Rectal smooth muscle tissue (tissue), 1 donor: ENCODE measurements around the gene MAMSTR.
"Not testable (repeated sequence)": the region's sequence is repeated elsewhere in the genome, so short reads cannot be mapped to it uniquely, and the experiment has no call there.

Experiments used
- H3K27ac ChIP-seq: one replicate; pipeline ENCODE4 v1.7.0; 2013; ENCODE audit warnings: low read depth, low read length, inconsistent platforms
- H3K27me3 ChIP-seq: one replicate; pipeline ENCODE4 v1.7.0; 2013; ENCODE audit warnings: low read length; ENCODE audit not compliant: control insufficient read depth, insufficient read depth
- H3K36me3 ChIP-seq: one replicate; pipeline ENCODE4 v1.7.0; 2013; ENCODE audit warnings: low read length; ENCODE audit not compliant: control insufficient read depth, insufficient read depth
- H3K4me1 ChIP-seq: one replicate; pipeline ENCODE4 v1.7.0; 2013; ENCODE audit warnings: low read length; ENCODE audit not compliant: control insufficient read depth, insufficient read depth
- H3K4me3 ChIP-seq: one replicate; pipeline ENCODE4 v1.7.0; 2013; ENCODE audit warnings: low read length
- H3K9ac ChIP-seq: one replicate; pipeline ENCODE4 v1.7.0; 2013; ENCODE audit warnings: low read length

The MAMSTR gene

DNA sequence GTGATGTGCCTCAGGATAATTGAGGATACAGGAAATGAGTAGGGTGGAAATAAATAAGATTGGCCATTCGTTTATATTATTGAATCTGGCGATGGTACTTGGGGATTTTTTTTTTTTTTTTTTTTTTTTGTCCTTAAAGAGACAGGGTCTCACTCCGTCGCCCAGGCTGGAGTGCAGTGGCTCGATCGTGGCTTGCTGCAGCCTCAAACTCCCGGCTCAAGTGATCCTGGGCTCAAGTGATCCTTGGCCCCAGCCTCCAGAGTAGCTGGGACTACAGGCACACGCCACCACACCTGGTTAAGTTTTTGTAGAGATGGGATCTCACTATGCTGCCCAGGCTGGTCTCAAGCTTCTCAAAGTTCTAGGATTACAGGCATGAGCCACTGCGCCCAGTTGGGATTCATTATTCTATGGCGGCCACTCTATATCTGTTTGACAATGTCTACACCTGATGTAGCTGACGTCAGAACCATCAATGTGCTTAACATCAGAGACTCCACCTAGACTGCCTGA is 2.7 kb upstream of the MAMSTR start:
- Histone ChIP-seq H3K4me3 (no peak overlapping the region), H3K27me3 (no peaks in the 10 kb centered on the region), H3K27ac (no peak overlapping the region), H3K36me3 (no peaks in the 10 kb centered on the region), H3K4me1 (peaks cover 5% of the 10 kb centered on the region), H3K9ac (no peak overlapping the region)

DNA sequence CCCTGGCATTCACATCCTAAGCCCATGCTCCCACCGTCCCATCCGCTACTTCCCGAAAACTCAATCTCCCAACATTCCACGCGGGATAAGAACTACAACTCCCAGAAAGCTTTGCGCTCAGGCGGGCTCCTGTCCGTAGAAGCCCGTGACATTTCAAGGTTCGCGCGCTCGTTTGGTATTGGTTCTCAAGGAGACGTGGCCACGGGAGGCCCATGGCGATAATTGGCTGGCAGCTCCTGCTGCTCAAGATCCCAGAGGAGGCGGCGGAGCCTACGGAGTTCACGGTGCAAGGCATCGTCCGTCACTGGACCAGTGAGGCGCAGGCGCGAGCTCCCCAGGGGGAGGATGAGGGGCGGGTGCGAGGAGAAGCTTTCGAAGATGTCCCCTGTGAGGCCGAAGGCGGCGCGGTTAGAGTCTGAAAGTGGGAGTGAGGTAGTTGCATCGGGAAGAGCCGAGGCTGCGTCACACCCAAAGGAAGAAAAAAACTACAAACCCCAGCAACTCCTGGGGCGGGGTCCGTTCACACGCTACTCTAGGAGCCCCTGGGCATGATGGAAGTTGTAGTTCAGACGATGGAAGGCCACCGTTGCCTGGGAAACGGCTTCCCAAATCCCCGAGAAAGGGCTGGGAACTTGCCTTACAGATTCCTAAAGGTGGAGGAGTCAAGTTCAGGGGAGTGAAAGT is 1.2 kb upstream of the MAMSTR start:
- Histone ChIP-seq H3K4me3 (peak overlapping the region; percentile 87), H3K4me1 (peaks cover 5% of the 10 kb centered on the region), H3K36me3 (no peaks in the 10 kb centered on the region), H3K27ac (peak overlapping the region; percentile 93), H3K27me3 (no peaks in the 10 kb centered on the region), H3K9ac (no peak overlapping the region)

DNA sequence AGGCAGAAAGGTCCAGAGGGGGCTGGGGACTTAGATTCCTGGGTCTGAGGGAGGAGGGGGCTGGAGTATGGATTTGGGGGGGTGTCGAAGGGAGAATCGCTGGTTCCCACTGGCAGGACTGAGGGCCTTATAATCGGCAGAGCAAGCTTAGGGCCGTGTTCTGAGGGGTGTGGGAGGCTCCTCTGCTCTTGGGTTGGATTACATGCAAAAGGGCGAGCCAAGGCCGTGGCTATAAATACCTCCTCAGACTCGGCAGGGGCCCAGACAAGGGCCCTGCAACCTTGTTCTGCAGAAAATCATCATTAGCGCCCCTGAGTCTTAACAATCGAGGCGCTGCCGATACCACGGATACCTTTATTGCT is 707 bp upstream of the MAMSTR start:
- Histone ChIP-seq H3K4me3 (peak overlapping the region; percentile 87), H3K27ac (peak overlapping the region; percentile 19), H3K36me3 (no peaks in the 10 kb centered on the region), H3K27me3 (no peaks in the 10 kb centered on the region), H3K9ac (no peak overlapping the region), H3K4me1 (peaks cover 9% of the 10 kb centered on the region)

DNA sequence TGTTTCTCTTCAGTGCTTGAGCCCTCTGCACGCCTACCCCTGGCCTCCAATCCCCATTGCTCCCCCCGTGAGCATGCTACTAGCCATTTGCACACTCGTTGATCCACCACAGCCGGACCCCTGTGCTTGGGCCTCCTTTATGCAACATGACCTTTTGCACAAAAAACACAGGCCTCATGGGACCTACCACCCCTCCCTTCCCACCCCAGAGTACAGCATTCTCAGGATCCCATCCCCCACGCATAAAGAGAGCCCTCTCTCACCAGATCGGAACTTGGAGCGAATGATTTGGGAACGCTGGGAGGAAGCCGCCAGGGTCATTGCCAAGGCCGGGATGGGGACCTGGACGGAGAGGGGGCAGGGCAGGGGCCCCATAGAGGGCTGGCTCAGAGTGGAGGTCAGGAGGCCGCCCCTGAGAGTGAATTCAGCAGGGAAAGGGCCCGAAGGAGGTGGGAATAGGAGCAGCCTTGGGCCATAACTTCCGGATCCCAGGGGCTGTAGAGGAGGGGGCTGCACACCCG is 754 bp downstream of the MAMSTR start:
- no peaks in the 10 kb centered on the region for H3K27me3 ChIP-seq
- H3K27ac ChIP-seq, result no peak overlapping the region
- peaks cover 14% of the 10 kb centered on the region for H3K4me1 ChIP-seq
- H3K4me3 ChIP-seq, result no peak overlapping the region
- H3K9ac ChIP-seq, result no peak overlapping the region
- H3K36me3 ChIP-seq, result no peaks in the 10 kb centered on the region

DNA sequence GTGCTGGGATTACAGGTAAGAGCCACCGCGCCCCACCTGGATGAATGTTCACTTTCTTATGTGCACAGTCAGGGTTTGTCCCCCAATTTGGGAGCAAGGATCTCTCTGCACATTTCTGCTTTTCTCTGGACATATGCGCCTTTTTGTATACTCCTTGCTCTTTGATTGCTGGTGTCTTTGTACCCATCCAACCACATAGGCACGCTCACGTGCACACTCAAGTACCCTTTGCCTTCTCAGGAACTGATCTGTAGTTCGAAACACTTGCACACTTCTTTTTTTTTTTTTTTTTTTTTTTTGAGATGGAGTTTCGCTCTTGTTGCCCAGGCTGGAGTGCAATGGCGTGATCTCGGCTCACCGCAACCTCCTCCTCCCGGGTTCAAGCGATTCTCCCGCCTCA is 1.4 kb downstream of the MAMSTR start:
- not testable (repeated sequence) for H3K9ac ChIP-seq, H3K27ac ChIP-seq
- H3K4me1 ChIP-seq, result peaks cover 14% of the 10 kb centered on the region

DNA sequence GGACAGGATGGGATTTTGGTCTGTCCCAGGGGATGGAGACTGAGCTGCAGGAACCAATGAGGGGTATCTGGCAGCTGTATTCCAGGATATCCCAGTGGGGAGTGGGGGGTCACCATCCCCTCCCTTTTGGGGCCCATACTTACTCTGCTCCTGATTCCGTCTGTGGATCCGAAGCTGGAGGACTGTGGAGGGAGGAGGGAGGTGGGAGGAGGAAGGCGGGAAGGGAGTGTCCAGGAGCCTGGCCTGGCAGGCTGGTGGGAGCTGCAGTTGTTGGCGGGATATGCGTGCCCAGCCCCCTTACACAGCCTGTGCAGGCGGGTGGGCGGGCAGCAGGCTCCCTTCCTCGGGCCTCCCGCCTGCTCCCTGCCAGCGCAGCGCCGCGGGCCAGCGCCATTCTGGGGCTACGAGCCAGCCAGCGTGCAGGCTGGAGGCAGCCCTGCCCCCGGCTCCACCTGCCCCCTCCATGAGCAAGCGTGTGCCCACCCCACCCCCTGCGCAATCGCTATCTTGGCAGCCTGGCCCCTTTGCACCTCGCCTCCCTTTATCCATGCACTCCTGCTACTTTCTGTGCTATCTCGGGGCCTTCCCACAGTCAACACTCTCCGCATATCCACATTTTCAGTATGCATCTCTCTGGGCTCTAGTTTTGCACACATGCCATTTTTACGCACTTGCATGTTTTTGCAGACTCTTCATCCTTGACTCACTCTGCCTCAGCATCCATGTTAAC is 2.8 kb downstream of the MAMSTR start:
- no peak overlapping the region for H3K9ac ChIP-seq
- peak overlapping the region; percentile 49 for H3K4me3 ChIP-seq
- no peaks in the 10 kb centered on the region for H3K27me3 ChIP-seq
- H3K4me1 ChIP-seq, result peaks cover 14% of the 10 kb centered on the region
- no peaks in the 10 kb centered on the region for H3K36me3 ChIP-seq
- H3K27ac ChIP-seq, result peak overlapping the region; percentile 77

More for the DNA sequence above, 1.4 kb downstream of the MAMSTR start:
- not testable (repeated sequence) for H3K4me3 ChIP-seq, H3K36me3 ChIP-seq, H3K27me3 ChIP-seq

DNA sequence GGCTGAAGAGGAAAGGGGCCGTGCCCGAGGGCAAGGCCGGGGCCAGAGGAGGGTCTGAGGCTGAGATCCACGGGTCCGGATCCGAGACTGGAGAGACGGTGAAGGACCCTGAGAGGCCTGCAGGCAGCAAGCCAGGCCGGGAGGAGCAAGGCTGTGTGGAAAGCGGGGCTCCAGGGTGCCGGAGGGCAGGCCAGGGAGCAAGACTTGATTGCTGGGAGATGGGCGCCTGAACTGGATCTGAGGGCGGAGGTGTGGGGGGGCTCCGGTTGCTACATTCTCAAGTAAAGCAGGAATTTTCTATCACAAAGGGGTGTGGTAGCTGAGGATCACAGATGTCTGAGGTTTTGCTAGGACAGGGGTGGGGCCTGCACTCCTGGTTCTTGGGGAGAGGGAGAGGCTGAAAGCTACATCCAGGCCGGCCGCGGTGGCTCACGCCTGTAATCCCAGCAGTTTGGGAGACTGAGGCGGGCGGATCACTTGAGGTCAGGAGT is 3.8 kb downstream of the MAMSTR start:
- Histone ChIP-seq H3K27me3 (no peaks in the 10 kb centered on the region), H3K27ac (peak overlapping the region; percentile 37), H3K4me3 (peak overlapping the region; percentile 35), H3K36me3 (no peaks in the 10 kb centered on the region), H3K4me1 (peaks cover 14% of the 10 kb centered on the region), H3K9ac (no peak overlapping the region)

DNA sequence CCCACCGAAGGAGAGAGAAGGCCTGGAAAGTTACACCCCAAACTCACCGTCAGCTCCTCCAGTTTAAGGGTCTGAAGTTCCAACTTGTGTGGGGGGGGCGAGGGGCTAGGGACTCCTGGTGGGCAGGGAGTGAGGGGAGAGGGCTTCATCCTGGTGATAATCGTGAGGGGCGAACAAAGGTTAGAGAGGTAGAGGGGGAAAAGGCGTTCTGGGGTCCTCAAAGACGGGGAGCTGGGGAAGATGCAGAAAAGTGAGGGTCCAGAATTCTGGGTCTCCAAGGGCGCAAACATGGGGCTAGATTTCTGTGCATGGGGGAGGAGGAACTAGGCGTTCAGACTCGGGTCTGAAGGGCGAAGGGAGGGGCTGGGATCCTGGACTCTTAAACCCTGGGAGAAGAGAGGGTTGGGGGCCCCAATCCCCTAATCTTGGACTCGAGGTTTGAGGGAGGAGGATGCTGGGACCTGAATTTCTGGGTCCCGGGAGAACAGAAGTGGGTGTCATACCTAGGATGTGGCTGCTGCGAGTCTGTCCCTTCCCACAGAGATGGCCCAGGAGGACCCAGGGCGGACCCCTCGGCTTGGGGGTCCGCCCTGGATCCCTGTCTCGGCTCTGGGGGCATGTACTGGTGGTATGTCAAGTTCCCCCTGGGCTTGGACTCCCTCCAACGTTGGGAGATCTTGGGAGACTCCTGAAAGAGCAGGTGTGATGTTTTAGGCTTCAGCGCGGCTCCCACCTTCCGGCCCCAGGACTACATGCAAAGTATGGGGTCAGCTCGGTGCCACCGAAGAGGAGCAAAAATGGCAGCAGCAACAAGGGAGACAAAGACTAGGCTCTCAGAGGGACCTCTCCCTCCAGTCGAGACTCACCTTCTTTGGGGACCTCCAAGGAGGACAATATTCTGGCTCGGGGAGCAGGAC is 4.5 kb downstream of the MAMSTR start:
- Histone ChIP-seq H3K4me1 (peaks cover 11% of the 10 kb centered on the region), H3K9ac (peak overlapping the region; percentile 38), H3K4me3 (peak overlapping the region; percentile 72), H3K27ac (peak overlapping the region; percentile 86), H3K36me3 (no peaks in the 10 kb centered on the region), H3K27me3 (no peaks in the 10 kb centered on the region)

DNA sequence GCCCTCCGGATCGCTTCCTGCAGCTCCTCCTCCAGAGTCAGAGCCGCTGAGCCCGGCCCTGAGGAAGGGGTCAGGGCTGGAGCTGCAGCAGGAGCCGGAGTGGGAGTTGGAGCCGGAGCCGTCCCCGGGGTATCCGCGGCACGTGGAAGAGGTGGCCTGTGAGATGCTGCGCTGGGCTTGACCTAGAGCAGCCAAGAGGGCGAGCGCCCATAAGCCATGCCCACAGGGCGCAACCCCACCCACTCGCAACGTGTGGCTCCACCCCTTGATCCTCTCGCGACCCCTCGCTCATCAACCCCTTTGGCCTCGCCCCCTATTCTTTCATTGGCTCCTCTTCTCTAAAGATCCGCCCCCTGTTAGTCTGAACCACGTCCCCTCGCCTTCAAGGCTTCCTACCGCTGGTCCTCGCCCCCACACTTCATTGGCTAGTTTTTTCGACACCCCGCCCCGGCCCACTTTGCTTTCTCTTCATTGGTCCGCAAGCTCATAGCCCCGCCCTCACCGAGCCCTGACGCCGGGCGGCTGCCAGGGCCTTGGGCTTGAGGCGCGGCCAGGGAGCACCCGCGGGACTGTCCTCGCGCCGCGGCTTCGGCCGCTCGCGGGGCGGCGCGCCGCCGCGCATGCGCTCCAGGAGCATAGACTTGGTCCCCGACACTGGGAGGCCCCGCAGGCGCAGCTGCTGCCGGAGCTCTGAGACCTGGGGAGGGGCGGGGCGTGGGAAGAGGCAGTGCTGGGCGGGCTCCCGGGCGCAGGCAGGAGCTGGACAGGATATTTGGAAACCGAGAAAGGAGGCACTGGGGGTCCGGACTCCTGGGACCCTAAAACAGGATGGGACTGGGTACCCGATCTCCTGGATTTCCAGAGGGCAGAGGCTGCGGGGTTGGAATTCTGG is 5.4 kb downstream of the MAMSTR start:
- H3K36me3 ChIP-seq, result no peaks in the 10 kb centered on the region
- peak overlapping the region; percentile 82 for H3K4me3 ChIP-seq
- H3K9ac ChIP-seq, result peak overlapping the region; percentile 38
- no peaks in the 10 kb centered on the region for H3K27me3 ChIP-seq
- peaks cover 10% of the 10 kb centered on the region for H3K4me1 ChIP-seq
- H3K27ac ChIP-seq, result peak overlapping the region; percentile 86

DNA sequence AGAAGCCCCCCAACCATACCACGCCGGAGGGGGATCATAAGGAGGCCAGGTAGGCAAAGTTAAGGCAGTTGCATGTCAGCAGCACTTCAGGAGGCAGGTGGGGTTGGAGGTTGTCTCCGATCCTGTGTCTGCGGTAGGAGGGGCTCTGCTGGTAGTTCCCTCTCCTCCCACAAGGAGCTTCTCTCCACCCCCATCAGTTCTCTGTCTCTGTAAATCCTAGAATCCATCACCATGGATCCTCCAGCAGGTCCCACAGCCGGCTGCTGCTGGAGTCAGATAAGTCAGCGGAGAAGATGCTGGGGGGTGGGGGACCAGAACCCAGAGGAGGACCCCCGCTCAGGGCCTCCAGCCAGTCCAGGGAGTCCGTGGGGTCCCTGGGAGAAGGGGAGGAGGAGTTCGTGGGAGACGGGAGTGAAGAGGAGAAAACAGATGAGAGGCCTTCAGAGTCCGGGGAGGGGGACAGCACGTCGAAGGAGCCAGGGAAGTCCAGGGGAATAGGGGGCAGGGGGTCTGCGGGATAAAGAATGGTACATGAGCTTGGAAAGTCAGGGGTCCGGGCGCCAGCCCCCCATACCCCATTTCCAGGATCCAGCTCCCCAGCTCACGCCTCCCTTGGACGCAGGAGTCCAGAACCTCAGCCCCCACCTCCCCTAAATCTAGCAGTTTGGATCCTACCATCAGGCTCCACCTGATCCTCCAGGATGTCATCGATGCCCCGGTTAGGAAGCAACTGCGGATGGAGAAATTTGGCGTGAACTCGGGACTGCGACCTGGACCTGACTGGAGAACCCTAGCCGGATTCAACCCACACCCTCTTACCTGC is 6.3 kb downstream of the MAMSTR start:
- no peak overlapping the region for H3K9ac ChIP-seq
- no peak overlapping the region for H3K27ac ChIP-seq
- no peaks in the 10 kb centered on the region for H3K36me3 ChIP-seq
- peaks cover 10% of the 10 kb centered on the region for H3K4me1 ChIP-seq
- peak overlapping the region; percentile 82 for H3K4me3 ChIP-seq
- no peaks in the 10 kb centered on the region for H3K27me3 ChIP-seq
